AG20443 (cell line): Measurements from ENCODE around the gene ADAMTSL3.
"Not testable (repeated sequence)": the region's sequence is repeated elsewhere in the genome, so short reads cannot be mapped to it uniquely, and the experiment has no call there.

Experiments
- DNase-seq: peaks from one replicate; pipeline ENCODE4 v3.0.0; 2012; ENCODE audit warnings: low spot score, mixed read lengths

The ADAMTSL3 gene

GRCh38 chr15:83927704-83928391, 273.9 kb downstream of the ADAMTSL3 start:
- DNase-seq = no peak

- DNase-seq = no peak
Measured at GRCh38 chr15:83928392-83928734, 274.4 kb downstream of the ADAMTSL3 start.

GRCh38 chr15:83928878-83929418, 275.0 kb downstream of the ADAMTSL3 start:
- no peak for DNase-seq

GRCh38 chr15:83929619-83930018, 275.7 kb downstream of the ADAMTSL3 start:
- no peak for DNase-seq

GRCh38 chr15:83930392-83931212, 276.7 kb downstream of the ADAMTSL3 start:
- no peak for DNase-seq

- no peak for DNase-seq
Measured at GRCh38 chr15:83935774-83936173, 281.9 kb downstream of the ADAMTSL3 start.

- no peak for DNase-seq
Measured at GRCh38 chr15:83940136-83940535, 286.2 kb downstream of the ADAMTSL3 start.

- no peak for DNase-seq
Measured at GRCh38 chr15:83943043-83943442, 289.1 kb downstream of the ADAMTSL3 start.

GRCh38 chr15:83943849-83944404, 290.0 kb downstream of the ADAMTSL3 start:
- no peak for DNase-seq

GRCh38 chr15:83947156-83947555, 293.2 kb downstream of the ADAMTSL3 start:
- DNase-seq = no peak

GRCh38 chr15:83954506-83954905, 300.6 kb downstream of the ADAMTSL3 start:
- DNase-seq = no peak

- no peak for DNase-seq
Measured at GRCh38 chr15:83955806-83956265, 301.9 kb downstream of the ADAMTSL3 start.

- DNase-seq = no peak
Measured at GRCh38 chr15:83956887-83957286, 303.0 kb downstream of the ADAMTSL3 start.

- DNase-seq = no peak
Measured at GRCh38 chr15:83959477-83959876, 305.6 kb downstream of the ADAMTSL3 start.

- no peak for DNase-seq
Measured at GRCh38 chr15:83960192-83960829, 306.4 kb downstream of the ADAMTSL3 start.

GRCh38 chr15:83961311-83961710, 307.4 kb downstream of the ADAMTSL3 start:
- no peak for DNase-seq

- DNase-seq = not testable (repeated sequence)
Measured at GRCh38 chr15:83964967-83965366, 311.0 kb downstream of the ADAMTSL3 start.

- no peak for DNase-seq
Measured at GRCh38 chr15:83970295-83970890, 316.5 kb downstream of the ADAMTSL3 start.

GRCh38 chr15:83971992-83972391, 318.1 kb downstream of the ADAMTSL3 start:
- no peak for DNase-seq

GRCh38 chr15:83973816-83974215, 319.9 kb downstream of the ADAMTSL3 start:
- no peak for DNase-seq

- DNase-seq = no peak
Measured at GRCh38 chr15:83977992-83978391, 324.1 kb downstream of the ADAMTSL3 start.

GRCh38 chr15:83978588-83978987, 324.7 kb downstream of the ADAMTSL3 start:
- DNase-seq = no peak
